Measurements from ENCODE around the gene GUCY2C.

GRCh38 chr12:14665354-14666348 is 30.7 kb downstream of the GUCY2C start:
- no peak for TF ChIP-seq CTCF (IDR thresholded peaks at IDR 0.05; ENCODE audit: low read length)
- no peak for TF ChIP-seq EZH2 (IDR thresholded peaks at IDR 0.05; ENCODE audit: borderline replicate concordance, low read length)
